Measurements from ENCODE around the gene ZGPAT.

ZGPAT gene

GRCh38 chr20:63782521-63782971, 74.7 kb downstream of the ZGPAT start:
- no peak for DNase-seq (ENCODE audit: low read depth, low spot score)

- no peak for DNase-seq (ENCODE audit: low read depth, low spot score)
Observed at GRCh38 chr20:63783970-63784369, 76.1 kb downstream of the ZGPAT start.

GRCh38 chr20:63785691-63786131, 77.9 kb downstream of the ZGPAT start:
- no peak for DNase-seq (ENCODE audit: low read depth, low spot score)
